HepG2 (cell line): Measurements from ENCODE around the gene POM121. TPM values are rescaled to one million over a fixed set of nuclear protein-coding genes. Genes with fewer than 3 reads are reported as not detected.

ENCODE experiments used
- ATF1 ChIP-seq: IDR thresholded peaks from 2 replicates; pipeline ENCODE4 v1.6.1; 2016; ENCODE audit warnings: mild to moderate bottlenecking, control low read depth
- CEBPZ ChIP-seq: IDR thresholded peaks from 2 replicates; pipeline ENCODE4 v1.6.1; 2012; ENCODE audit warnings: low read length, improper control_type of control experiment
- DMTF1 ChIP-seq: sonication (generic); formaldehyde crosslinking; IDR thresholded peaks from 2 replicates; pipeline ENCODE4 v1.4.0; 2020; ENCODE audit warnings: mild to moderate bottlenecking, missing genetic modification reagents
- IRX3 ChIP-seq: sonication (generic); formaldehyde crosslinking; IDR thresholded peaks from 2 replicates; pipeline ENCODE4 v1.8.1; 2023; ENCODE audit warnings: mild to moderate bottlenecking, low read depth, missing genetic modification reagents, borderline replicate concordance
- NCOA5 ChIP-seq: sonication (generic); formaldehyde crosslinking; IDR thresholded peaks from 2 replicates; pipeline ENCODE4 v1.4.0; 2020; ENCODE audit warnings: missing genetic modification reagents
- POLR2G ChIP-seq: fragments of 200-400 bp; formaldehyde crosslinking; IDR thresholded peaks from 2 replicates; pipeline ENCODE4 v1.6.1; 2018; ENCODE audit warnings: mild to moderate bottlenecking, low read depth, low read length, moderate library complexity
- SNRNP70 ChIP-seq: fragments of 200-400 bp; formaldehyde crosslinking; IDR thresholded peaks from 2 replicates; pipeline ENCODE4 v1.6.1; 2017; ENCODE audit warnings: mild to moderate bottlenecking, low read depth, low read length, moderate library complexity
- TFDP1 ChIP-seq: IDR thresholded peaks from 2 replicates; pipeline ENCODE4 v1.6.1; 2016; ENCODE audit warnings: missing compliant biosample characterization, missing genetic modification reagents, borderline replicate concordance
- TRIM24 ChIP-seq: sonication (generic); formaldehyde crosslinking; IDR thresholded peaks from 2 replicates; pipeline ENCODE4 v1.8.0; 2022; ENCODE audit warnings: mild to moderate bottlenecking, missing genetic modification reagents
- ZKSCAN5 ChIP-seq: sonication (generic); formaldehyde crosslinking; IDR thresholded peaks from 2 replicates; pipeline ENCODE4 v1.5.1; 2020; ENCODE audit warnings: mild to moderate bottlenecking, missing genetic modification reagents
- ZNF124 ChIP-seq: sonication (generic); formaldehyde crosslinking; IDR thresholded peaks from 2 replicates; pipeline ENCODE4 v1.4.0; 2020; ENCODE audit warnings: missing genetic modification reagents
- ZNF282 ChIP-seq: fragments of 450-650 bp; IDR thresholded peaks from 2 replicates; pipeline ENCODE4 v1.6.1; 2018; ENCODE audit not compliant: partially characterized antibody
- ZNF749 ChIP-seq: sonication (generic); formaldehyde crosslinking; IDR thresholded peaks from 2 replicates; pipeline ENCODE4 v1.8.0; 2022; ENCODE audit warnings: mild to moderate bottlenecking, missing genetic modification reagents, moderate library complexity, borderline replicate concordance
- ZSCAN30 ChIP-seq: sonication (generic); formaldehyde crosslinking; IDR thresholded peaks from 2 replicates; pipeline ENCODE4 v1.5.0; 2020; ENCODE audit warnings: mild to moderate bottlenecking, missing genetic modification reagents
- ZSCAN5A ChIP-seq: sonication (generic); formaldehyde crosslinking; IDR thresholded peaks from 2 replicates; pipeline ENCODE4 v1.8.0; 2022; ENCODE audit warnings: mild to moderate bottlenecking, missing genetic modification reagents, borderline replicate concordance
- polyA plus RNA-seq, 8 experiments: library from polyadenylated mRNA; depleted of rRNA in 3 of 8; stranded (reverse) in 7 of 8; unstranded in 1 of 8; fragments of >200 nt; fragmentation: Illumina TruSeq in 4 of 8; extraction: Trizol in 4 of 8; gene quantifications; 2 replicates each; pipeline versions ENCODE4 v1.2.1 to v1.2.3, GENCODE V29; 2011 to 2016; ENCODE audit warnings: low read depth in 4 of 8, missing spikeins in 1 of 8, mixed read lengths in 1 of 8; ENCODE audit not compliant: insufficient read depth in 1 of 8
- total RNA-seq, 5 experiments: library from RNA; depleted of rRNA; stranded (reverse); fragments of >200 nt; fragmentation: Illumina TruSeq; extraction: Trizol; gene quantifications; 2 replicates each; pipeline ENCODE4 v1.2.3, GENCODE V29; 2016; ENCODE audit warnings: low read depth in 1 of 5
- TF ChIP-seq, protein P1 (sequence below): sonication (generic); formaldehyde crosslinking; IDR thresholded peaks from 2 replicates; pipeline ENCODE4 v1.5.0; 2020; ENCODE audit warnings: mild to moderate bottlenecking, low read depth, missing genetic modification reagents, borderline replicate concordance
- TF ChIP-seq, protein P2 (sequence below): sonication (generic); formaldehyde crosslinking; IDR thresholded peaks from 2 replicates; pipeline ENCODE4 v1.8.1; 2023; ENCODE audit warnings: mild to moderate bottlenecking, missing genetic modification reagents

The POM121 gene
- total and polyA plus RNA-seq, 2 of the 13 experiments (the other 11 are each of a cell fraction or from before 2014, with no cell fraction given): 8.4 to 10.3 TPM

GRCh38 chr7:72924733-72925545 is at the start of gene POM121 (continued):
- TF ChIP-seq DMTF1 (CRISPR knock-in tag) (no peak), ZNF749 (no peak), IRX3 (CRISPR knock-in tag) (no peak), ZNF282 (no peak), ZSCAN5A (CRISPR knock-in tag) (no peak), ZNF124 (no peak; the same call in 1 of the 2 replicates), TFDP1 (CRISPR knock-in tag) (peak; percentile 65; the same call in 1 of the 2 replicates), ATF1 (CRISPR knock-in tag) (peak; percentile 98), POLR2G (peak; percentile 86), NCOA5 (no peak), ZSCAN30 (CRISPR knock-in tag) (no peak), ZKSCAN5 (CRISPR knock-in tag) (no peak), CEBPZ (no peak), SNRNP70 (no peak), TRIM24 (CRISPR knock-in tag) (no peak)
- TF ChIP-seq, protein P1, sequence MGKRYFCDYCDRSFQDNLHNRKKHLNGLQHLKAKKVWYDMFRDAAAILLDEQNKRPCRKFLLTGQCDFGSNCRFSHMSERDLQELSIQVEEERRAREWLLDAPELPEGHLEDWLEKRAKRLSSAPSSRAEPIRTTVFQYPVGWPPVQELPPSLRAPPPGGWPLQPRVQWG (CRISPR knock-in tag): no peak
- TF ChIP-seq, protein P2, sequence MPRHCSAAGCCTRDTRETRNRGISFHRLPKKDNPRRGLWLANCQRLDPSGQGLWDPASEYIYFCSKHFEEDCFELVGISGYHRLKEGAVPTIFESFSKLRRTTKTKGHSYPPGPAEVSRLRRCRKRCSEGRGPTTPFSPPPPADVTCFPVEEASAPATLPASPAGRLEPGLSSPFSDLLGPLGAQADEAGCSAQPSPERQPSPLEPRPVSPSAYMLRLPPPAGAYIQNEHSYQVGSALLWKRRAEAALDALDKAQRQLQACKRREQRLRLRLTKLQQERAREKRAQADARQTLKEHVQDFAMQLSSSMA (CRISPR knock-in tag): no peak
